IPS-15b (cell line): Measurements from ENCODE around the gene MPZL3.

Experiments
- H3K27me3 ChIP-seq: one replicate; pipeline ENCODE4 v1.6.1; 2013; ENCODE audit warnings: low read length; ENCODE audit not compliant: control insufficient read depth, insufficient read depth
- H3K36me3 ChIP-seq: one replicate; pipeline ENCODE4 v1.6.1; 2013; ENCODE audit warnings: low read length; ENCODE audit not compliant: control insufficient read depth, insufficient read depth
- H3K4me1 ChIP-seq: one replicate; pipeline ENCODE4 v1.6.1; 2013; ENCODE audit warnings: mild to moderate bottlenecking, low read length; ENCODE audit not compliant: control insufficient read depth, insufficient read depth
- H3K4me3 ChIP-seq: one replicate; pipeline ENCODE4 v1.5.1; 2013; ENCODE audit warnings: low read depth, low read length
- H3K9ac ChIP-seq: one replicate; pipeline ENCODE4 v1.6.1; 2013; ENCODE audit warnings: low read depth, mild to moderate bottlenecking, low read length
- H3K9me3 ChIP-seq: one replicate; pipeline ENCODE4 v1.6.1; 2013; ENCODE audit warnings: mild to moderate bottlenecking, low read length; ENCODE audit not compliant: control insufficient read depth, insufficient read depth

Gene MPZL3, protein sequence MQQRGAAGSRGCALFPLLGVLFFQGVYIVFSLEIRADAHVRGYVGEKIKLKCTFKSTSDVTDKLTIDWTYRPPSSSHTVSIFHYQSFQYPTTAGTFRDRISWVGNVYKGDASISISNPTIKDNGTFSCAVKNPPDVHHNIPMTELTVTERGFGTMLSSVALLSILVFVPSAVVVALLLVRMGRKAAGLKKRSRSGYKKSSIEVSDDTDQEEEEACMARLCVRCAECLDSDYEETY

GRCh38 chr11:118251858-118252652 lies at the start of gene MPZL3:
TSS of gene MPZL3 (minus strand) at chr11:118252365. CDS start at chr11:118252294, 71 bp downstream.
- Histone ChIP-seq H3K9ac (peak within 1 kb of the TSS; percentile 99), H3K4me3 (peak within 1 kb of the TSS; percentile 90), H3K36me3 (no peaks in the 10 kb centered on the region), H3K9me3 (no peaks in the 10 kb centered on the region), H3K27me3 (no peaks in the 10 kb centered on the region), H3K4me1 (no peaks in the 10 kb centered on the region)

DNA sequence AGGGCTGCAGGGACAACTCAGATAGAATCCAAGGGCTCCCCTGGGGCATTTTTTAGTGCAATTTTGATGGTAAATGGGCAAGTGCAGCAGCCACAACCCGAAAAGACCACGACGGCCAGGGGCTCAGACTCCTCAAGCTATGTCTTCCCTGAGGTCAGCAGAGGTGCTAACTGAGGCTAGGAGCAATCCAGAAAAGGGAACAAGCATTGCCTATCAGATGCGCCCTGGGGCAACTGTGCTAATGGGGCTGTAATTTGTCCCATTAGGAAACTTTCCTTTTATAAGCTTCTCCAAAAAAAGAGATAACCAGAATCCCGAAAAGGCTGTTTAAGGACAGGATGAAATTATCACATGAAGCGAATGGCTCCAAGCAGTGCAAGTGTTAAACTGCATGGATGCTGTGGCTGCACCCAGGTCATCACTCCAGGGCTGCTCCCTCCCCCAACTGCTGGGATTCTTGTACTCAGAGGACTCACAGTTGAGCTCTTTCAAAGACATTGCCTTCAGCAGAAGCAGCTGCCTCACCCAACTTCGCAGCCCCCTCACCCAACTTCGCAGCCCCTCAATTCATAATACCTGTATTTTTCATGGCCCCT lies 49.5 kb upstream of the MPZL3 start:
- Histone ChIP-seq H3K9ac (no peak overlapping the region), H3K9me3 (no peaks in the 10 kb centered on the region), H3K4me3 (no peak overlapping the region), H3K27me3 (no peaks in the 10 kb centered on the region), H3K36me3 (no peaks in the 10 kb centered on the region), H3K4me1 (peaks cover 3% of the 10 kb centered on the region)

DNA sequence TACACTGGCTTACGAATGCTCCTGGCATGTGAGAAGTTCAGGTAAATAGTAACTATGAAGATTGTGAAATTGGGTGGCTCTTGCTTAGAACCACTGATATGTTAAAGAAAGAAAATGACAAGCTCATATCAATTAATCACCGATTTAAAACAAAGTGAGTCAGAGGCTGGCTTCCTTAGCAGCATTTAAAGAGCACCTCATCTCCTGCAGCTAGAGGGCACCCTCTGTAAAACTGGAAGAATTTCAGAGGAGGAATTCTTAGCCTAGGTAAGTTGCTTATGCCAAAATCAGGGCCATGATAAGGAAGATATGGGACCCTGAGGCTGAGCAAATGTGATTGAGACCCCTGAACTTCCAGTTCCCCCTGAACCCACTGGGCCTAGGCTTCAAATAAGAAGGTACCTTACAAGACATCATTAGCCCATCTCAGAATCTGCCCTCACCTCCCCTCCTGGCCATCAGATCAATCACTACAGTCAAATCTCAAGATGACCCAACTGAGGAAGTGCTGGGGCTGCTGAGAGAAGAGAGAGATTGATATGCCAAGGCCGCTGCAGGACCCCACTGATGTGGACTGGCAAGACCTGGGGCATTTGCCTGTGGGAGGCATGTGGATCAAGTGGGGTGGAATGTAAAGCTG lies 43.8 kb upstream of the MPZL3 start:
- H3K4me1 ChIP-seq = no peaks in the 10 kb centered on the region
- H3K36me3 ChIP-seq = no peaks in the 10 kb centered on the region
- H3K9ac ChIP-seq = no peak overlapping the region
- H3K4me3 ChIP-seq = no peak overlapping the region
- no peaks in the 10 kb centered on the region for H3K27me3 ChIP-seq
- no peaks in the 10 kb centered on the region for H3K9me3 ChIP-seq

GRCh38 chr11:118295199-118295598 lies 43.0 kb upstream of the MPZL3 start:
- Histone ChIP-seq H3K36me3 (no peaks in the 10 kb centered on the region), H3K4me1 (no peaks in the 10 kb centered on the region), H3K4me3 (no peak overlapping the region)

DNA sequence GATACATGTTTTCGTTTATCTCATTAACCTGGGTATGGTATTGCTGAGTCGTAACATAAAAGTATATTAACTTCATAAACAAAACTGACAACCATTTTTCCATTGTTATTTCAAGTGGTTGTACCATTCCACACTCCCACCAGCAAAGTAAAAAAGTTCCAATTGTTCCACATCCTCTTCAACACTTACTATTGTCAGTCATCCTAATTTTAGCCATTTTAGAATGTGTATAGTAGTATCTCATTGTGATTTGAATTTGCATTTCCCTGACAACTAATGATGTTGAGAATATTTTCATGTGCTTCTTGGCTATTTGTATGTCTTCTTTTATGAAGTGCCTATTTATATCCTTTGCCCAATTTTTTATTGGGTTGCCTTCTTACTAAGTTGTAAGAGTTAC lies 41.9 kb upstream of the MPZL3 start:
- Histone ChIP-seq H3K27me3 (no peaks in the 10 kb centered on the region), H3K36me3 (no peaks in the 10 kb centered on the region), H3K4me1 (no peaks in the 10 kb centered on the region), H3K4me3 (no peak overlapping the region), H3K9ac (no peak overlapping the region), H3K9me3 (no peaks in the 10 kb centered on the region)

More at GRCh38 chr11:118295199-118295598, 43.0 kb upstream of the MPZL3 start:
- Histone ChIP-seq H3K9me3 (no peaks in the 10 kb centered on the region), H3K27me3 (no peaks in the 10 kb centered on the region), H3K9ac (no peak overlapping the region)

DNA sequence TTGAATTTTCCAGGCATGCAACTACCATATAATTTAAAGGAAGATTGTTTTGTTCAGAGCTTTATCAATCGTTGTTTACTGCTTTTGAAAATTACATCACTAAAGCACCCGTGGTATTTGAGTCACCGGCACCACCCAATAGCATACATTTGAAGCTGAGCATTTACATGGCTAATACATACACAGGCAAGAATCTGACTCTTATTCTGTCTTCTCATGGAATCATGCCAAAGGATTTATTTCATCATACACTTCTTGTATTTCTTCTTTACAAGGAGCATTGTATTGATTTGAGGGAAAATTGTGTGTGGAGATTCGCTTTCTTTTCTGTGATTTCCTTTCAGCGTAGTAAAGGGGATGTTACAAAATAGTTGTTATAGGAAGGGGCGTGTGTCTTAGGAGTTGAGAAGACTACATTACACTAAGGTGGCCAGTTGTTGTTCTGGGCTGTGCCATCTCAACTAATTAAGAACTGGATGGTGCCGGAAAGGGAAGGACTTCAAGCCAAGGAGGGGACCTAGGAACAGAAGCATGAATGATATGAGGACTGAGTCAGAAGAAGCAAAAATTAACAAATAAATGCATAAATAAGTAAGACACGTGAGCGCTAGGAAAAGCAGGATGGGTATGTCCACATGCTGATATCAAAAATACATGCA lies 39.4 kb upstream of the MPZL3 start:
- no peaks in the 10 kb centered on the region for H3K4me1 ChIP-seq
- H3K9ac ChIP-seq = no peak overlapping the region
- no peaks in the 10 kb centered on the region for H3K27me3 ChIP-seq
- H3K9me3 ChIP-seq = no peaks in the 10 kb centered on the region
- H3K4me3 ChIP-seq = no peak overlapping the region
- H3K36me3 ChIP-seq = no peaks in the 10 kb centered on the region

GRCh38 chr11:118290923-118291322 lies 38.8 kb upstream of the MPZL3 start:
- Histone ChIP-seq H3K4me1 (no peaks in the 10 kb centered on the region), H3K27me3 (no peaks in the 10 kb centered on the region), H3K9ac (no peak overlapping the region), H3K4me3 (no peak overlapping the region), H3K9me3 (no peaks in the 10 kb centered on the region), H3K36me3 (no peaks in the 10 kb centered on the region)

DNA sequence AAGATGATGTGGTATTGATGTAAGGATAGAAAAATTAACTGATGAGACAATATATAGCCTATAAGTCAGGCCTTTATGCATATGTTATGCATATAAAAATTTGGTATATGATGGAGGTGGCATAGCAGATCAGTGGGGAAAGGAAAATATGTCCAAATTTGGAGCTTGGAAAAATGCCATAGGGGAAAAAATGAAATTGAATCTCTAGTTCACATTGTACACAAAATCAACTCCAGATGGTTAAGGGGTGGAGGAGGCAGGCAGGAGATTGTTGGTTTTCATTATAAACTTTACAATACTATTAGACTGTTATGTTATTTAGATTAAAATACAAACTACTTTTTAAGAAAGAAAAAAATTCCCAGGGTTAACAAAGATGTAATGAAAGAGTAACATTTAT lies 37.2 kb upstream of the MPZL3 start:
- H3K9me3 ChIP-seq = no peaks in the 10 kb centered on the region
- H3K4me1 ChIP-seq = no peaks in the 10 kb centered on the region
- H3K27me3 ChIP-seq = no peaks in the 10 kb centered on the region
- H3K36me3 ChIP-seq = no peaks in the 10 kb centered on the region
- no peak overlapping the region for H3K9ac ChIP-seq
- no peak overlapping the region for H3K4me3 ChIP-seq

DNA sequence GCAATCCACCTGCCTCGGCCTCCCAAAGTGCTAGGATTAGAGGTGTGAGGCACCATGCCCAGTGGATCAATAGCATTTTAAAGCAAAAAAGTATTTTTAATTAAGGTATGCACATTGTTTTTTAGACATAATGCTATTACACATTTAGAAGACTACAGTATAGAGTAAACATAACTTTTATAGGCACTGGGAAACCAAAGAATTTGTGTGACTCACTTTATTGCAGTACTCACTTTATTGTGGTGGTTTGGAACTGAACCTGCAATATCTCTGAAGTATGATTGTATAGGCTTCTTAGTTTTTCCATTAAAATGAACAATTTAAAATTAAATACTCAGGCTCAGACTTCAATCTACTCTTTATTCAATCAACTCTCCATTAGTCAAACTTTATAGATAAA lies 34.8 kb upstream of the MPZL3 start:
- Histone ChIP-seq H3K9ac (no peak overlapping the region), H3K27me3 (no peaks in the 10 kb centered on the region), H3K4me1 (no peaks in the 10 kb centered on the region), H3K4me3 (no peak overlapping the region), H3K9me3 (no peaks in the 10 kb centered on the region), H3K36me3 (no peaks in the 10 kb centered on the region)

DNA sequence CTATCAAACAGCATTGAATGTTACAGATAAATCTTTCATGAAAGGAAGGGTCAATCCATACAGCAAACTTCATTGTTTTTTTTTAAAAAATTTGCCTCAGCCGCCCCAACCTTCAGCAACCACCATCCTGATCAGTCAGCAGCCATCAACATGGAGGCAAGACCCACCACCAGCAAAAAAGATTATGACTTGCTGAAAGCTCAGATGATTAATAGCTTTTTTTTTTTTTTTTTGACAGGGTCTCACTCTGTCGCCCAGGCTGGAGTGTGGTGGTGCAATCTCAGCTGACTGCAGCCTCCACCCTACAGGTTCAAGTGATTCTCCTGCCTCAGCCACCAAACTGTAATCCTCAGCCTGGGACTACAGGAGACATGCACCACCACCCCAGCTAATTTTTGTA lies 34.4 kb upstream of the MPZL3 start:
- Histone ChIP-seq H3K9ac (no peak overlapping the region), H3K27me3 (no peaks in the 10 kb centered on the region), H3K4me1 (no peaks in the 10 kb centered on the region), H3K9me3 (no peaks in the 10 kb centered on the region), H3K4me3 (no peak overlapping the region), H3K36me3 (no peaks in the 10 kb centered on the region)

- no peaks in the 10 kb centered on the region for H3K9me3 ChIP-seq
- no peak overlapping the region for H3K9ac ChIP-seq
- H3K27me3 ChIP-seq = no peaks in the 10 kb centered on the region
- H3K36me3 ChIP-seq = no peaks in the 10 kb centered on the region
- no peak overlapping the region for H3K4me3 ChIP-seq
- H3K4me1 ChIP-seq = no peaks in the 10 kb centered on the region
Measured at GRCh38 chr11:118283756-118284350, 31.7 kb upstream of the MPZL3 start.
